ENCODE results near the gene PEX26. TPM values are rescaled to one million over a fixed set of nuclear protein-coding genes. Genes with fewer than 3 reads are reported as not detected.

PEX26 gene
- total RNA-seq, 2 experiments from 2014 or later = 17.6 to 43.5 TPM

GRCh38 chr22:18069041-18069440 is 8.7 kb upstream of the PEX26 start:
- H3K27ac ChIP-seq (ENCODE audit: low read depth, low read length, poor library complexity, severe bottlenecking) = peak overlapping the region; percentile 99
- ChIA-PET POLR2A (interaction anchor here (1.0 to 3.5 kb wide), 6 partner anchors 9 to 74 kb away, joined by 3 to 28 read pairs (median 5); partner anchors contain the start of gene PEX26), CTCF (ENCODE audit: unreplicated experiment) (interaction anchor here (0.9 to 1.5 kb wide), 3 partner anchors 12 to 64 kb away, joined by 3 to 6 read pairs (median 4); no protein-coding TSS in a partner anchor)
- no peaks in the 10 kb centered on the region for H4K20me1 ChIP-seq (ENCODE audit: insufficient read depth, low read length)
- H3K9me3 ChIP-seq (ENCODE audit: low read length) = no peaks in the 10 kb centered on the region
- peak overlapping the region; percentile 84 for H3K4me2 ChIP-seq (ENCODE audit: low read length)
- H3K4me3 ChIP-seq (ENCODE audit: low read depth, low read length, poor library complexity, severe bottlenecking) = peak overlapping the region; percentile 13
- peaks cover 98% of the 10 kb centered on the region for H3K4me1 ChIP-seq (ENCODE audit: insufficient read depth, low read length, poor library complexity, severe bottlenecking)
- H3K9me2 ChIP-seq (ENCODE audit: insufficient read depth, low read length) = no peaks in the 10 kb centered on the region
- peaks cover 28% of the 10 kb centered on the region; the same call in 1 of the 2 replicates for H3K79me2 ChIP-seq (ENCODE audit: insufficient read depth, low read depth, low read length)
- DNase-seq (ENCODE audit: low spot score) = peak; percentile 55
- peak overlapping the region; percentile 23; the same call in 1 of the 2 replicates for H2AFZ ChIP-seq (ENCODE audit: low read length)
- intact Hi-C loops (cut with micrococcal nuclease; ENCODE audit: unreplicated experiment) = loop anchor here (5.0 kb wide), 1 partner anchor 297 kb away; the partner anchor contains the start of gene BID
- no peak for TF ChIP-seq EZH2phosphoT487 (IDR thresholded peaks at IDR 0.05; ENCODE audit: borderline replicate concordance, low read depth, low read length)
- no peak for TF ChIP-seq CTCF (conservative IDR thresholded peaks at IDR 0.05; ENCODE audit: low read length)
- no TSS peak for BruUV-seq (replicated peaks)
- no peaks in the 10 kb centered on the region for H3K36me3 ChIP-seq (ENCODE audit: insufficient read depth, low read length)

- peak overlapping the region; percentile 13; the same call in 1 of the 2 replicates for H2AFZ ChIP-seq (ENCODE audit: low read length)
- ChIA-PET POLR2A (interaction anchor here (0.6 to 3.5 kb wide), 5 partner anchors 13 to 112 kb away, joined by 3 to 28 read pairs (median 7); no protein-coding TSS in a partner anchor), CTCF (ENCODE audit: unreplicated experiment) (interaction anchor here (0.6 to 1.5 kb wide), 3 partner anchors 45 to 114 kb away, joined by 3 to 4 read pairs (median 3); no protein-coding TSS in a partner anchor)
- TF ChIP-seq CTCF (conservative IDR thresholded peaks at IDR 0.05; ENCODE audit: low read length) = no peak
- TF ChIP-seq EZH2phosphoT487 (IDR thresholded peaks at IDR 0.05; ENCODE audit: borderline replicate concordance, low read depth, low read length) = no peak
- no peaks in the 10 kb centered on the region for H3K9me2 ChIP-seq (ENCODE audit: insufficient read depth, low read length)
- H3K36me3 ChIP-seq (ENCODE audit: insufficient read depth, low read length) = no peaks in the 10 kb centered on the region
- H3K4me1 ChIP-seq (ENCODE audit: insufficient read depth, low read length, poor library complexity, severe bottlenecking) = peaks cover 99% of the 10 kb centered on the region
- peak overlapping the region; percentile 57 for H3K4me3 ChIP-seq (ENCODE audit: low read depth, low read length, poor library complexity, severe bottlenecking)
- H3K27ac ChIP-seq (ENCODE audit: low read depth, low read length, poor library complexity, severe bottlenecking) = peak overlapping the region; percentile 99
- no peaks in the 10 kb centered on the region for H4K20me1 ChIP-seq (ENCODE audit: insufficient read depth, low read length)
- intact Hi-C loops (cut with micrococcal nuclease; ENCODE audit: unreplicated experiment) = no loop called here
- H3K4me2 ChIP-seq (ENCODE audit: low read length) = peak overlapping the region; percentile 84
- no peaks in the 10 kb centered on the region for H3K9me3 ChIP-seq (ENCODE audit: low read length)
- BruUV-seq (replicated peaks) = no TSS peak
- no peak for DNase-seq (ENCODE audit: low spot score)
- H3K79me2 ChIP-seq (ENCODE audit: insufficient read depth, low read depth, low read length) = peaks cover 28% of the 10 kb centered on the region; the same call in 1 of the 2 replicates
Observed at GRCh38 chr22:18070041-18070440, 7.7 kb upstream of the PEX26 start.
